GM12892 (cell line): ENCODE measurements around the gene BABAM2.

Experiments
- POLR2A ChIP-seq: IDR thresholded peaks from 2 replicates; pipeline ENCODE4 v1.6.1; 2011; ENCODE audit warnings: low read depth, low read length, control low read depth
- TAF1 ChIP-seq: IDR thresholded peaks from 2 replicates; pipeline ENCODE4 v1.6.1; 2011; ENCODE audit warnings: low read depth, mild to moderate bottlenecking, control low read depth, low read length, borderline replicate concordance

GRCh38 chr2:28349546-28350165 is 459.1 kb downstream of the BABAM2 start:
- TF ChIP-seq TAF1 = no peak
- no peak for TF ChIP-seq POLR2A
